HG02852 (cell line): ENCODE data around the gene SDK2.

Experiments
- ATAC-seq: cut with Tn5 transposase; IDR thresholded peaks from one replicate; pipeline ENCODE4 v1.9.1; 2021; ENCODE audit warnings: mild to moderate bottlenecking, moderate library complexity; ENCODE audit not compliant: unreplicated experiment

Gene SDK2

DNA sequence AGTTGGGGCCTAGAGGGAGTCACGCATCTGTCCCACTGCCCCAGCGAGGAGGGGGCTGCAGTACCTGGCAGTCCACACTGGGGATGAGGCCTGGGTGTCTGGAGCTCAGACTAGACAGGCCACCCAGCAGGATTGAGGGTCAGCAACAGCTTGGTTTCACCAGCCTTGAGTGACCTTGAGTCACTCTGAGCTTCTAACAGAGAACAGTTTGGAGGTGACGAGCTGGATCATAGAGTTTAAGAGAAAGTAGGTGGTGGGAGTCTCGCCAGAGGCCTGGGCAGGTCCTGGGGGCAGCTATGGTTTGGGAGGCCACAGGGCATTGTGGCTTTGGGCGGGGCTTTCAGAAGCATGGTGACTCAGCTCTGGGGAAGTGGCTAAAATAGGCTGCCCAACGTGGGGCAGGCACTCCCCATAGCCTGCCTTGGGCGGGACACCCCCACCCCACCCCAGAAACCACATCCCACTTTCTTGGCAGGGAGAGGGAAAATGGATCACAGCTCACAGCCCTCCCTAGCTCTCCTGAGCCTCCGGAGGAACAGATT is 352.9 kb downstream of the SDK2 start:
- ATAC-seq = peak; percentile 80

DNA sequence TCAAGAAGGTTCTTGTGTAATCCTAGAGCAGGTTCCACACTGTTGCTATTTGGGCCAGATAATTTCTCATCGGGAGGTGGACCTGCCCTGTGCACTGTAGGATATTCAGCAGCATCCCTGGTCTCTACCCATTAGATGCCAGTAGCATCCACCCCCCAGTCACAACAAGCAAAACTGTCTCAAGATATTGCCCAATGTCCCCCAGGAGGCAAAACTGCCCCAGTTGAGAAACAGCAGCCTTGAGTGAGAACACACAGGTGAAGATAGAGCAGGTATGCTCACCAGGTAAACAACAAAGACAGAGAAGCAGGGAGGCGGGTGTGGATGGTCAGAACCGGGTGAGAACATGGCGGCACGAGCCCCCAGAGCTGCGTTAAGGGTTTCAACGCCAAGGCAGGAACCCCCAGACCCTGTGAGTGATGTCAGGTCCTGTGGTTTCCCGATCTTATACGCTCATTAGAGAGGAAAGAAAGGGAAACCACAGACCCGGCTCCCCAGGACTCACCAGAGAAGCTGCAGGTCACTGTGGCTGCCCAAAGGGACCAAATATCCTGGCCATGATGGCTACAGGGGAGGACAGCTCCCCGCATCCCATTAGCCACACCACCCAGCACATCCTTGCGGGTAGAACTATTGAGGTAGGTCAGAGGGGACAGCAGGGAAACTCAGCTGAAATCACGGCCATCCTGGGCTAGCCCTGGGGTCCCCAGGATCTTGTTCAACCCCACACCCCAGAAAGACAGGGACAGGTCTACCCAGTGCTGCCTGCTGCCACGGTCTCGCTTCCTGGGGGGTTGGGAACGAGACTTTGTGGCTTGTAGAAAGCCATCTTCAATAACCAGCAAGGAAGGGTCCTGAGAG is 353.6 kb downstream of the SDK2 start:
- peak; percentile 39 for ATAC-seq

DNA sequence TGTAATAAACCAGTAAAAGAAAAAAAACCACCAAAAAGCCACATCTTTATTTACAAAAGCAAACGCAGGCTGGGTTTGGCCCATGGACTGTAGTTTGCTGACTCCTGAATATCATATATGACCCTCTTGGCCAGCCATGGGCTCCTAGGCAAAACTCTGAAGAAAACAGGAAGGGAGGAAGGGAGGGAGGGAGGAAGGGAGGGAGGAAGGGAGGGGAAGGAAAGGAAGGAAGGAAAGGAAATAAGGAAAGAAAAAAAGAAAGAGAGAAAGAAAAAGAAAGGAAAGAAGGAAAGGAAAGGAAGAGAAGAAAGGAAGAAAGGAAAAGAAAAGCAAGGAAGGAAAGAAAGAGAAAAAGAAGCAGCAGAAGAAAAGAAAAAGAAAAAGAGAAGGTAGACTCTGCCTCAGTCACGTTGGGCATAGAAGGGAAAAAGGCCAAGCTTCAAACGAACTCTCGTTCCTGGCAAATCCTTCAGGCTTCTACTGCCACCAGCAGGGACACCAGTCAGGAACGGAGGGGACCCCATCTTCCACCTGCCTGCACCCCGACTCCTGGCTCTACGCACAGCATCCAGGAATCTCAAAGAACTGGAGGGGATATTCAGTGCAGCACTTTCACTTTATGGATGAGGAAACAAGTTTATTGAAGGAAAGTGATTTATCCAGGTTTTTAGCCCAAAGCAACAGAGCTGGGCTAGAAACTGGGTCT is 354.5 kb downstream of the SDK2 start:
- no peak for ATAC-seq

GRCh38 chr17:73288534-73289302 is 355.5 kb downstream of the SDK2 start:
- no peak for ATAC-seq

- no peak for ATAC-seq
These were observed 357.4 kb downstream of the SDK2 start for GRCh38 chr17:73286863-73287296.

DNA sequence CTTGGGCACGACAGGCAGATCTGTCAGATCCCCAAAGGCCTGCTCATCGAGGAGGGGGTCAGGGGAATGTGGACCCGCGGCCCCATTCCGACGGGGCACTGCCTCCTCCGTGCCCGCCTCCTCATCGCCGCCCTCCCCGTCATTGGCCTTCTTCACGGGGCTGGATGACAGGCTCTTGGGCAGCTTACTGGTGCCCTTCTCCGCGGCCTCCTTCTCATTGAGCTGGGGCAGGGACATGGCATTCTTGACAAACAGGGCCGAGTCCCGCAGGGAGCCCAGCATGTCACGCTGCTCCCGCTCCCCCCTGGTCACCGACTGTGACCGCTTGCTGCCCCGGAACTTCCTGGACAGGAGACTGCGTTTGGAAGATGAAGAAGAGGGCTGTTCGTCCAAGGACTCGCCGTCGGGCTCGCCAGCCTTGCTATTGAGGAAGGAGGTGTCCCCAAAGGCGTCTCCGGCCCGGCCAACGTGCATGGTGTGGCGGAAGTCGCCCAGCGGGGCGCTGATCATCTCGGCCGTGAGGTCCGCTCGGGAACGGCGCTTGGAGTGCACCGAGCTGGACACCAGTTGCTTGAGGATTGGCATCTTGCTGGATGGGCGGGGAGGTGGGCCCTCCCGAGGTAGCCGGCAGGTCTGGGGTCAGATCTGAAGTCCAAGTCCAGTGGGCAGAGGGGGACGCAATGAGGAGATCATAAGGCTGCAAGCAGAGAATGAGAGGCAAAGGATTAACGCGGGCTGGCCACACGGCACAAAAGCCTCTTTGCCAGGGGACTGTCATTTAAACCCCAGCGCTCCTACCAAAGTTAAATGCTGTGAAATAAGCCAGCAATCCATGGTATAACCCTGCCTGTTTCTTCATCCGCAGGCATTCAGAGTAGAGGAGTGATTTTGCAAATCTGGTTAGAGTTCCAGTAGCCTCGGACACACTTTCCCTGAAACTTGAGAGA is 358.1 kb downstream of the SDK2 start:
- no peak for ATAC-seq

DNA sequence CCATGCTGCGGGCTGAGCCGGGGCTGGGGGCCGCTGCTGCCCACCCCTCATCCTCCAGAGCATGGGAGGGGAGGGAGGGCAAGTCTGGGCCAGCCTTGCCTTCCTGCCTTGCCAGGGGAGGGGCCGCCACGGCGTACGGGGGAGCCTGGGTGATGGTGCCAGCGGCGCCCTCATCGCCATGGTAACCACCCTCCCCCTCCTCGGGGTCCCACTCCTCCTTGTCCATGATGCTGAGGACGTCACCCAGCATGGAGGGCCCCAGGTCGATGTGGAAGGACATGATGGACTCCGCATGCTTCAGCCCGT is 358.7 kb downstream of the SDK2 start:
- no peak for ATAC-seq

DNA sequence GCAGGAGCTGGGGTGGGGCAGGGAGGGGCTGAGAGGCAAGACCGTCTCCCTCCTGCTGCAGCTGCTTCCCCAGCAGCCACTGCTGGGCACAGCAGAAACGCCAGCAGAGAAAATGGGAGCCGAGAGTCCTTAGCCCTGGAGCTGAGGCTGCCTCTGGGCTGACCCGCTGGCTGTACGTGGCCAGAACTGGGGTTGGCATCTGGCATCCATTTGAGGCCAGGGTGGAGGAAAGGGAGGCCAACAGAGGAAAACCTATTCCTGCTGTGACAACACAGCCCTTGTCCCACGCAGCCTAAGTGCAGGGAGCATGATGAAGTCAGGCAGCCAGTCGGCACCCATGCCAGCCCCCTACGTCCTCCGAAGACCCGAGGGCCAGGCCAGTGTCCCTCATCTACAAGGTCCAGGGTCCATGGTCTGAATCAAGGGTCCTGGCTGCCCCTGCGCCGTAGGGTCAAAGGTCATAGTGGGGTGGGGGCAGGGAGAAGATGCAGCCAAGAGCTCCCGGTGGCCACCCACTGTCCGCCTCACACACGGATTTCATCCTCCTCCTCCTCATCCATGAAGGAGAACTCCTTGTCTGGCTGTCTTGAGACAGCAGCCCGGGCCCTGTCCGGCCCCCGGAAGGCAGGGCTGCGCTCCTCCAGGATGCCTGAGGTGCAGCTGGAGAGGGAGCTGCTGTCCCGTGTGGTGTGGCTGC is 359.2 kb downstream of the SDK2 start:
- ATAC-seq = no peak
